ENCODE measurements around the gene GTF2H2. TPM values are rescaled to one million over a fixed set of nuclear protein-coding genes. Genes with fewer than 3 reads are reported as not detected.

The GTF2H2 gene
- 47.3 TPM for total RNA-seq

DNA sequence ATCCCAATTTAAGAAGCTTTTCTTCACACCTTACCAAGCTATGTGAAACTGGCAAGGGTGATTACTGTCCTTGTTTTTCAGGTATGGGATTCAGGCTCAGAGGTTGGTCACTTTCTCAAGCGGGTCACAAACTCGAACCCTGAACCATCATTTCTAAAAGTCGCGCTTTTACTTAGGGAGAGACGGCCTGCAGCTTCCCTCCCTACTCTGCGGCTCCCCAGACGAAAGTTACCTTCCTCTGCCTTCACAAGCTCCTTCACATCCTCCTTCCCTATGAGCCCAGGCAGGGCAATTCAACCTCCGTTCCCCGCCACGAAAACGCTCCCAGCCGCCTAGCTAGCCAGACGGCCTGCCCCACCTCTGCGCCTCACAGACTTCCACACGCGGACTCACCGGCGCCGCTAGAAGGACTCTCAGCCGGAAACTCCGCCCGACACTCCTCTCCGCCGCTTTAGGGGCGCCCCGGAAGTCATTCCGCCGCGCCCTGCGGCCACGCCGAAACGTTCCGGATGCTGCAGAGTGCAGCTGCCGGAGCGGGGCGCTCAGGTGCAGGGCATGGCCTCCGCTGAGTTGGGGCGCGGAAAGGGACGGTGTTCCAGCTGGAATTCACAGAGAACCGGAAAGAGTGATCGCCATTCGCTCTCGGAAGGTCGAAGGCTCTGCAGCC is at the start of gene GTF2H2:
Gene GTF2H2 (minus strand): TSS at position 415 of the 667 bp plus-strand sequence. CDS start 4,913 bp downstream, outside the sequence.

DNA sequence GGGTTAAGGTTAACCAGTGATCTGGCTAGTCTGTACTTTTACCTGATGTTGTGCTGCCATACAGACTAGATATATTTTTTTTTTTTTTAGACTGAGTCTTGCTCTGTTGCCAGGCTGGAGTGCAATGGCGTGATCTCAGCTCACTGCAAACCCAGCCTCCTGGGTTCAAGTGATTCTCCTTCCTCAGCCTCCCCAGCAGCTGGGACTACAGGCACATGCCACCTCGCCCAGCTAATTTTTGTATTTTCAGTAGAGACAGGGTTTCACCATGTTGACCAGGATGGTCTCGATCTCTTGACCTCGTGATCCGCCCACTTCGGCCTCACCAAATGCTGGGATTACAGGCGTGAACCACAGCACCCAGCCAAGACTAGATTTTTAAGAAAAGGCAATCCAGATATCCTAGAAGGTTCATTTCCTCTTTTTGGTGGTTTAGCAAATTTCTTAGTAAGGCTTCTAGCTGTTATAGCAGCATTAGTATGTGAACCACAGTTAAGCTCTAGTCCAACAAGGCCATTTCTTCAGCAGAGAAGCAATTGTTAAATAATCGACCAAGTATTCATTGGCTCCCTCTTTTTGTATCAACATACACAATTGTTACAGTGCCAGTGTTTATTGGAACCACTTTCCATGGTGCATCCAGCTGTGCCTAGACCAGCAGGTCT is 42.1 kb downstream of the GTF2H2 start, which contains the start of gene NAIP:
Gene NAIP (minus strand): TSS at position 51 of the 665 bp plus-strand sequence. CDS start 12,424 bp downstream, outside the sequence.

Other genes starting within 250 kb of the GTF2H2 start
- gene SERF1A, start 167.0 kb downstream of the GTF2H2 start, total RNA-seq: 37.8 TPM
- 44.5 TPM for gene SMN1, start 142.6 kb downstream of the GTF2H2 start, total RNA-seq
- 26.8 TPM for gene NAIP, start 42.3 kb downstream of the GTF2H2 start, total RNA-seq

All from diencephalon (tissue), 1 donor.